DMS53 (cell line): Measurements from ENCODE around the gene FAM227B.
"Not testable (repeated sequence)": the region's sequence is repeated elsewhere in the genome, so short reads cannot be mapped to it uniquely, and the experiment has no call there.

Experiments used
- DNase-seq: peaks from one replicate; lab custom pipeline; 2025; lab: John Stamatoyannopoulos, UW

FAM227B gene

GRCh38 chr15:49620658-49621368 lies at the start of gene FAM227B, which contains the start of gene DTWD1:
Gene FAM227B, minus strand, starts transcription at chr15:49620818. Its CDS starts 5,647 bp downstream, at chr15:49615171.
Gene DTWD1, plus strand, starts transcription at chr15:49621048. Its CDS starts 4,120 bp downstream, at chr15:49625168.
- peak; percentile 98 for DNase-seq

GRCh38 chr15:49669288-49669687 lies 48.7 kb upstream of the FAM227B start:
- DNase-seq: no peak

- DNase-seq: not testable (repeated sequence)
These were observed 45.9 kb upstream of the FAM227B start for GRCh38 chr15:49666486-49666885.

GRCh38 chr15:49664716-49665115 lies 44.1 kb upstream of the FAM227B start:
- DNase-seq: no peak

- DNase-seq: no peak
These were observed 36.1 kb upstream of the FAM227B start for GRCh38 chr15:49656734-49657133.

- no peak for DNase-seq
These were observed 32.3 kb upstream of the FAM227B start for GRCh38 chr15:49652922-49653321.

- no peak for DNase-seq
These were observed 30.1 kb upstream of the FAM227B start for GRCh38 chr15:49650676-49651075.

GRCh38 chr15:49649987-49650386 lies 29.4 kb upstream of the FAM227B start:
- no peak for DNase-seq

GRCh38 chr15:49646891-49647290 lies 26.3 kb upstream of the FAM227B start:
- no peak for DNase-seq

- DNase-seq: peak; percentile 78
These were observed 25.3 kb upstream of the FAM227B start for GRCh38 chr15:49645941-49646340.

- no peak for DNase-seq
These were observed 24.7 kb upstream of the FAM227B start for GRCh38 chr15:49645277-49645676.

- DNase-seq: no peak
These were observed 23.8 kb upstream of the FAM227B start for GRCh38 chr15:49644364-49644794.

GRCh38 chr15:49637857-49638256 lies 17.2 kb upstream of the FAM227B start:
- no peak for DNase-seq

GRCh38 chr15:49628379-49628778 lies 7.8 kb upstream of the FAM227B start:
- DNase-seq: no peak

- no peak for DNase-seq
These were observed 6.8 kb upstream of the FAM227B start for GRCh38 chr15:49627407-49627877.

GRCh38 chr15:49625460-49626036 lies 4.9 kb upstream of the FAM227B start:
- no peak for DNase-seq

- no peak for DNase-seq
These were observed 3.4 kb upstream of the FAM227B start for GRCh38 chr15:49624056-49624455.

GRCh38 chr15:49622561-49622960 lies 1.9 kb upstream of the FAM227B start:
- peak; percentile 3 for DNase-seq

GRCh38 chr15:49621887-49622286 lies 1.3 kb upstream of the FAM227B start:
- no peak for DNase-seq

- peak; percentile 41 for DNase-seq
These were observed 788 bp upstream of the FAM227B start for GRCh38 chr15:49621401-49621811.

- peak; percentile 23 for DNase-seq
These were observed 419 bp downstream of the FAM227B start for GRCh38 chr15:49620199-49620598.

- DNase-seq: no peak
These were observed 1.4 kb downstream of the FAM227B start for GRCh38 chr15:49619226-49619625.

- not testable (repeated sequence) for DNase-seq
These were observed 8.4 kb downstream of the FAM227B start for GRCh38 chr15:49612240-49612639.
